Astrocyte (in vitro differentiated cells and primary cell): ENCODE results near the gene COL2A1. TPM values are rescaled to one million over a fixed set of nuclear protein-coding genes. Genes with fewer than 3 reads are reported as not detected.

Experiments
- DNase-seq: peaks from one replicate; pipeline ENCODE4 v3.0.0-alpha.2; 2010; ENCODE audit warnings: low read depth
- FAIRE-seq: peaks from 2 replicates; lab custom pipeline; 2011; peaks lifted over from hg19 to GRCh38; lab: Jason Lieb, UNC
- H2AFZ ChIP-seq: 2 replicates; pipeline ENCODE4 v1.6.0; 2012; ENCODE audit warnings: low read depth, low read length, inconsistent platforms
- H3K27ac ChIP-seq: 2 replicates; pipeline ENCODE4 v1.5.1; 2011; ENCODE audit warnings: low read depth, low read length, inconsistent platforms
- H3K27me3 ChIP-seq: 2 replicates; pipeline ENCODE4 v1.6.0; 2011; ENCODE audit warnings: low read length, inconsistent platforms; ENCODE audit not compliant: insufficient read depth
- H3K36me3 ChIP-seq: 2 replicates; pipeline ENCODE4 v1.5.1; 2011; ENCODE audit warnings: low read length, inconsistent platforms; ENCODE audit not compliant: insufficient read depth
- H3K4me1 ChIP-seq: 2 replicates; pipeline ENCODE4 v1.5.1; 2011; ENCODE audit warnings: low read length, inconsistent platforms; ENCODE audit not compliant: insufficient read depth
- H3K4me2 ChIP-seq: 2 replicates; pipeline ENCODE4 v1.6.0; 2012; ENCODE audit warnings: low read length, inconsistent platforms
- H3K4me3 ChIP-seq: 2 replicates; pipeline ENCODE4 v1.5.1; 2011; ENCODE audit warnings: low read depth, mild to moderate bottlenecking, low read length, inconsistent platforms; ENCODE audit not compliant: insufficient read depth
- H3K79me2 ChIP-seq: 2 replicates; pipeline ENCODE4 v1.6.0; 2012; ENCODE audit warnings: mild to moderate bottlenecking, low read length, inconsistent platforms; ENCODE audit not compliant: insufficient read depth
- H3K9ac ChIP-seq: 2 replicates; pipeline ENCODE4 v1.6.0; 2012; ENCODE audit warnings: mild to moderate bottlenecking, low read length, inconsistent platforms
- H3K9me3 ChIP-seq: 2 replicates; pipeline ENCODE4 v1.5.1; 2012; ENCODE audit warnings: low read depth, mild to moderate bottlenecking, low read length, inconsistent platforms; ENCODE audit not compliant: insufficient read depth
- H4K20me1 ChIP-seq: 2 replicates; pipeline ENCODE4 v1.6.0; 2012; ENCODE audit warnings: low read length, inconsistent platforms; ENCODE audit not compliant: insufficient read depth
- H3K27ac Mint-ChIP-seq: one replicate; pipeline ENCODE4 v1.8.0; 2021; ENCODE audit warnings: mild to moderate bottlenecking, mixed read lengths; ENCODE audit not compliant: unreplicated experiment
- H3K27me3 Mint-ChIP-seq: one replicate; pipeline ENCODE4 v1.8.0; 2021; ENCODE audit warnings: low read depth, mixed read lengths; ENCODE audit not compliant: unreplicated experiment
- H3K36me3 Mint-ChIP-seq: one replicate; pipeline ENCODE4 v1.8.0; 2021; ENCODE audit warnings: low read depth, mixed read lengths; ENCODE audit not compliant: unreplicated experiment
- H3K4me1 Mint-ChIP-seq: one replicate; pipeline ENCODE4 v1.8.0; 2021; ENCODE audit warnings: low read depth, mixed read lengths; ENCODE audit not compliant: unreplicated experiment
- H3K4me3 Mint-ChIP-seq: one replicate; pipeline ENCODE4 v1.8.0; 2021; ENCODE audit warnings: mild to moderate bottlenecking, moderate library complexity, mixed read lengths; ENCODE audit not compliant: unreplicated experiment
- H3K9me3 Mint-ChIP-seq: one replicate; pipeline ENCODE4 v1.8.0; 2021; ENCODE audit warnings: mild to moderate bottlenecking, mixed read lengths; ENCODE audit not compliant: unreplicated experiment
- EZH2 ChIP-seq: IDR thresholded peaks from 2 replicates; pipeline ENCODE4 v1.6.1; 2012; ENCODE audit warnings: mild to moderate bottlenecking, low read length, inconsistent platforms; ENCODE audit not compliant: insufficient read depth
- total RNA-seq: library from RNA; stranded (reverse); gene quantifications from 2 replicates; pipeline ENCODE4 v1.2.1, GENCODE V29; 2021
- TF ChIP-seq, protein P1 (sequence below): IDR thresholded peaks from 2 replicates; pipeline ENCODE4 v1.5.1; 2011; ENCODE audit warnings: low read depth, mild to moderate bottlenecking, inconsistent platforms, low read length, moderate library complexity; ENCODE audit not compliant: insufficient read depth

The COL2A1 gene
- total RNA-seq, 1 donor from 2014 or later: 20.3 TPM

DNA sequence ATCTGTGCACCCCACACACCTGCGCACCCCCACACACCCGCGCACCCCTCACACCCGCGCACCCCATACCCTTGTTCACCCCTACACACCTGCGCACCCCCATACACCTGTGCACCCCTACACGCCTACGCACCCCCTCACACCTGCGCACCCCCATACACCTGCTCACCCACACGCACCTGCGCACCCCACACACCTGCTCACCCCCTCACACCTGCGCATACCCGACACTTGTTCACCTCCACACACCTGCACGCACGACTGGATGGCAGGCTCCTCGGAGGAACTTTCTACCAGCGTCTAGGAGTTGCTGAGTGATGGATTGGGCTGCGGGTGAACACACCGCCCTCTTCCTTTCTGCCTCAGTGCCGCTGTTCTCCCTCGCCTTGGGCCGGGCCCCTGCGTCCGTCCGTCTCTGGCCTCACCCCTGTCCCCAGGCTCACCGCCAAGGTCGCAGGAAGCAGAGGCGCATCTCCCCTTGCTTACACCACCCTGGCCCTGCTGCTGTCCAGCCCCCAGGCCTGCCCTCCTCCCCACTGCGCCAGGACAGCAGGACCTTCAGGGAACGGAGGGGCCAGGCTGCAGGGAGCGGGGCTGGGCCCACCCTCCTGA lies 61.6 kb downstream of the COL2A1 start:
- no peak overlapping the region for H3K27ac ChIP-seq
- DNase-seq: no peak
- H2AFZ ChIP-seq: no peak overlapping the region
- no peaks in the 10 kb centered on the region for H3K36me3 ChIP-seq
- no peaks in the 10 kb centered on the region for H3K79me2 ChIP-seq
- TF ChIP-seq, protein P1, sequence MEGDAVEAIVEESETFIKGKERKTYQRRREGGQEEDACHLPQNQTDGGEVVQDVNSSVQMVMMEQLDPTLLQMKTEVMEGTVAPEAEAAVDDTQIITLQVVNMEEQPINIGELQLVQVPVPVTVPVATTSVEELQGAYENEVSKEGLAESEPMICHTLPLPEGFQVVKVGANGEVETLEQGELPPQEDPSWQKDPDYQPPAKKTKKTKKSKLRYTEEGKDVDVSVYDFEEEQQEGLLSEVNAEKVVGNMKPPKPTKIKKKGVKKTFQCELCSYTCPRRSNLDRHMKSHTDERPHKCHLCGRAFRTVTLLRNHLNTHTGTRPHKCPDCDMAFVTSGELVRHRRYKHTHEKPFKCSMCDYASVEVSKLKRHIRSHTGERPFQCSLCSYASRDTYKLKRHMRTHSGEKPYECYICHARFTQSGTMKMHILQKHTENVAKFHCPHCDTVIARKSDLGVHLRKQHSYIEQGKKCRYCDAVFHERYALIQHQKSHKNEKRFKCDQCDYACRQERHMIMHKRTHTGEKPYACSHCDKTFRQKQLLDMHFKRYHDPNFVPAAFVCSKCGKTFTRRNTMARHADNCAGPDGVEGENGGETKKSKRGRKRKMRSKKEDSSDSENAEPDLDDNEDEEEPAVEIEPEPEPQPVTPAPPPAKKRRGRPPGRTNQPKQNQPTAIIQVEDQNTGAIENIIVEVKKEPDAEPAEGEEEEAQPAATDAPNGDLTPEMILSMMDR: no peak
- TF ChIP-seq EZH2: no peak
- Mint-ChIP-seq H3K27me3 (peaks cover 36% of the 10 kb centered on the region), H3K36me3 (no peaks in the 10 kb centered on the region), H3K4me3 (no peak overlapping the region), H3K27ac (no peak overlapping the region), H3K9me3 (peaks cover 4% of the 10 kb centered on the region), H3K4me1 (peaks cover 24% of the 10 kb centered on the region)
- H3K4me3 ChIP-seq: no peak overlapping the region
- no peak overlapping the region for H3K9ac ChIP-seq
- H3K4me2 ChIP-seq: no peak overlapping the region
- no peaks in the 10 kb centered on the region for H4K20me1 ChIP-seq
- peaks cover 3% of the 10 kb centered on the region for H3K4me1 ChIP-seq
- H3K9me3 ChIP-seq: no peaks in the 10 kb centered on the region
- no peak for FAIRE-seq
- no peaks in the 10 kb centered on the region for H3K27me3 ChIP-seq

DNA sequence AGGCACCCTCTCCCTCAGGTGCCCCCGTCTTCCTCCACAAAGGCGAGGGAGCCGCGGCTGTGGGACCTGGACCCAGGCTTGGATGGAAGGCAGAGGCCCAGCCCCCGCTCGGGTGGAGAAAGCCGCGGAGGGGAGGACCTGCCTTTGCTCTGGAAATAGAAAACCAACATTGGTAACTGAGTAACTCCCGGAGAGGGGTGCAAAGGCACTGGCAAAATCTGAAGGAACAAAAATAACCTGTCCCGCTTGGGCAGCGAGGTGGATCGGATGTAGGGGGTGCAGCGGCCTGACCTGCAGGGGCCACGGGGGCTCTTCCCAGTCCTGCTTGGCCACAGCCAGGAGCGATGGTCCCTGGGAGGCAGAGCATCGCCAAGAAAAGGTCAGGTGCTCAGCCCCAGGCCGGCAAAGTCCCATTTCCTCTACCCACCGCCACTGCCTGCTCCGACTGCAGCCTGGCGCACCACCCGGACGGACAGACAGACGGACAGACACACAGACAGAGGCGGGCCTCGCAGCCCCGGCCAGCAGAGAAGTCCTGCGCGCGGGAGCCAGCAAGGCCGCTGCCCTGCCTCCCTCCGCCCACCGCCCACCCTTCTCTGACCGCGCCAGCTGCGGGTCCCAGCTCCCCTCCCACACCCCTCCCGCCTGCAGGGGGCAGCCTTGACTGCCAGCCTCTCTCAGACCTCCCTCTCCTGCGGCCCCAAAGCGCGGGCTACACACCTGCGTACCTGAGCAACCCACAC lies 62.2 kb downstream of the COL2A1 start:
- Histone ChIP-seq H3K36me3 (no peaks in the 10 kb centered on the region), H3K79me2 (no peaks in the 10 kb centered on the region), H3K9ac (no peak overlapping the region), H3K4me3 (no peak overlapping the region), H3K4me1 (peaks cover 3% of the 10 kb centered on the region), H4K20me1 (no peaks in the 10 kb centered on the region), H3K4me2 (no peak overlapping the region), H2AFZ (no peak overlapping the region), H3K27ac (no peak overlapping the region), H3K9me3 (no peaks in the 10 kb centered on the region), H3K27me3 (no peaks in the 10 kb centered on the region)
- Mint-ChIP-seq H3K4me1 (peaks cover 27% of the 10 kb centered on the region), H3K36me3 (no peaks in the 10 kb centered on the region), H3K27ac (no peak overlapping the region), H3K9me3 (peaks cover 4% of the 10 kb centered on the region), H3K4me3 (no peak overlapping the region), H3K27me3 (peaks cover 35% of the 10 kb centered on the region)
- no peak for FAIRE-seq
- TF ChIP-seq, protein P1: no peak
- peak; percentile 33 for TF ChIP-seq EZH2
- no peak for DNase-seq

DNA sequence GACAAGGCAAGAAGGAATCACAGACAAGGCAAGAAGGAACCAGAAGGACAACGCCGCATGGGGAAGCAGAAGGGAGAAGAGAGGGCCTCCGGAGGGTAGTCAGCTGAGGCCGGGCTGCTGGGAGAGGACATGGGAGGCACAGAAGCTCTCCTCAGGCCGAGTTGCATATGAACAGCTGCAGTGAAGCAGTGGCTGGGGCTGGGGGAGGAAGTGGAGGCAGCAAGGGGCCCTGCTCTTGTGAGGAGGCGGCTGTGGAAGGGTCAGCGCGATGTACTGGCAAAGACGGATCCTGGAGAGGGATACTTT lies 62.8 kb downstream of the COL2A1 start:
- no peak for FAIRE-seq
- H3K36me3 Mint-ChIP-seq: no peaks in the 10 kb centered on the region
- no peak overlapping the region for H3K4me2 ChIP-seq

More for the DNA sequence above, 62.8 kb downstream of the COL2A1 start:
- Histone ChIP-seq H3K36me3 (no peaks in the 10 kb centered on the region), H2AFZ (no peak overlapping the region), H3K27ac (no peak overlapping the region), H3K27me3 (no peaks in the 10 kb centered on the region), H4K20me1 (no peaks in the 10 kb centered on the region), H3K4me3 (no peak overlapping the region), H3K79me2 (no peaks in the 10 kb centered on the region), H3K9me3 (no peaks in the 10 kb centered on the region), H3K4me1 (peaks cover 3% of the 10 kb centered on the region), H3K9ac (no peak overlapping the region)
- Mint-ChIP-seq H3K4me1 (peaks cover 21% of the 10 kb centered on the region), H3K4me3 (no peak overlapping the region), H3K27me3 (peaks cover 33% of the 10 kb centered on the region), H3K27ac (no peak overlapping the region), H3K9me3 (peaks cover 4% of the 10 kb centered on the region)
- TF ChIP-seq EZH2: no peak
- TF ChIP-seq, protein P1: no peak
- DNase-seq: no peak
